Left ventricle myocardium inferior (tissue), 1 donor: ENCODE measurements around the gene RPRD2. TPM values are rescaled to one million over a fixed set of nuclear protein-coding genes. Genes with fewer than 3 reads are reported as not detected.

Experiments used
- DNase-seq: peaks from one replicate; pipeline ENCODE4 v3.0.0-alpha.2; 2020
- H3K27ac ChIP-seq: fragments of 200-600 bp; replicated peaks from 2 replicates; pipeline ENCODE4 v1.8.0; 2021
- H3K27me3 ChIP-seq: fragments of 200-600 bp; 2 replicates; pipeline ENCODE4 v1.8.0; 2021; ENCODE audit warnings: low read depth
- H3K36me3 ChIP-seq: fragments of 200-600 bp; 2 replicates; pipeline ENCODE4 v1.8.0; 2021
- H3K4me1 ChIP-seq: fragments of 200-600 bp; 2 replicates; pipeline ENCODE4 v1.8.0; 2021
- H3K4me3 ChIP-seq: fragments of 200-600 bp; 2 replicates; pipeline ENCODE4 v1.8.0; 2021; ENCODE audit warnings: mild to moderate bottlenecking, moderate library complexity
- H3K9me3 ChIP-seq: fragments of 200-600 bp; replicated peaks from 2 replicates; pipeline ENCODE4 v1.8.0; 2021
- CTCF ChIP-seq: fragments of 200-600 bp; IDR thresholded peaks from 2 replicates; pipeline ENCODE4 v1.8.0; 2021; ENCODE audit warnings: antibody characterized with exemption, mild to moderate bottlenecking, borderline replicate concordance
- intact Hi-C: fragments of 100-400 bp; cut with micrococcal nuclease; formaldehyde crosslinking; loops from one replicate; pipeline ENCODE4 v1.11.0; 2022
- total RNA-seq: library from RNA; stranded (reverse); fragmentation: NEBNext Ultra II Directional; extraction: Animal tissue kit (Norgen Biotek cat#: 25700); gene quantifications from one replicate; pipeline ENCODE4 v1.2.1, GENCODE V29; 2021
- donor health status: DM: no; HTN: yes; CAD: no; lungs with severe emphysema.

Gene RPRD2
- total RNA-seq, 1 donor from 2014 or later: 22.9 TPM

DNA sequence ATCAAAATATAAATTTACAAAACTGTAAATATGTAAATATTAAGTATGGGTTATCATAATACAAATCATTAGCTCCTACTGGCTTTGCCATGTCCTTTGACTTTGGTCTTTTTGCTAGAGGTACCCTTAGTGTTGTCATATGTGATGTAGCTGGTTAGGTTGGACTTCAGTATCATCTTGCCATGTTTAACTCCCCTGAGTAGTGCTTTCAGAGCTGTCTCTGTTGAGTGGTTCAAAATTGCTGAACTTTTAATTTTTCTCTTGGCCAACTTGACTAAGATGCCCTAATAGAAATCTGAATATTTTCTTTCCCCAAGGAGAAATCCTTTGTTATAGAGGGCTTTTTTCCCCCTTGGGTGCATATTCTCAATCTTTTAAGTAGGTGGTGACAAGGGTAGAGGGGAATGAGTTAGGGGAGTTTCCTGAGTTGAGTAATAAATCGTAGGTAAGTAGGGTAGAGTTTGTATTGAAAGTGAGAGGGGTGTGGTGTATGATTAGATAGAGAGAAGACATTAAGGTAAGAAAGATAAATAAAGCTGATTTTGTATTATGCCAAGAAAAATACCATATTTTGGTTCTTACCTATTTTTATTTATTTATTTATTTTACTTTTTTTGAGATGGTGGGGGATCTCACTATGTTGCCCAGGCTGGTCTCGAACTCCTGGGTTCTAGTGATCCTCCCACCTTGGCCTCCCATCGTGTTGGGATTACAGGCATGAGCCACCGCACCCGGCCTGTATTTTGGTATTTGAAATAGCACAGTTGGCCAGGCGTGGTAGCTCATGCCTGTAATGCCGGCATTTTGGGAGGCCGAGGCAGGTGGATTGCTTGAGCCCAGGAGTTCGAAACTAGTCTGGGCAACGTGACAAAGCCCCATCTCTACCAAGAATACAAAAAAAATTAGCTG is 21.8 kb downstream of the RPRD2 start:
- no peak overlapping the region for H3K27ac ChIP-seq
- TF ChIP-seq CTCF: no peak
- H3K9me3 ChIP-seq: no peaks in the 10 kb centered on the region
- no peaks in the 10 kb centered on the region for H3K36me3 ChIP-seq
- no peak for DNase-seq
- no peak overlapping the region for H3K4me3 ChIP-seq
- H3K27me3 ChIP-seq: no peaks in the 10 kb centered on the region
- intact Hi-C loops: no loop called here
- peaks cover 52% of the 10 kb centered on the region for H3K4me1 ChIP-seq

DNA sequence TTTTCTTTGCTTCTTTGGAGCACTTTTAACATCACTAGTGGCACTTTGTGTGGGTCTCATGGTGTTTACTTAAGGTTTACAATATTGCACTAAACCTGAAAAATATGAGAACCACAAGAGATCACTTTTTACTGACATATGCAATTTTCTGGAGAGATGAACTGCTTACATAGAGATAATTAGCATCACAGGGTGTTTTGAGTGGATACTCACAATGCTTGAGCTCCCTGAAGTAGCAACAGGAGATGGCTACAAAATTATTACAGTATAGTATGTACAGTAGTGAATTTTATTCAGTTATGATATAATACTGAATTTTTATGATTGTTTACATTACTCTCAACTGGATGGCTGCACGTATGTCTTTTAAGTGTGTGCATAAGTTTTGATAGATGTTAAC is 22.6 kb downstream of the RPRD2 start:
- Histone ChIP-seq H3K27ac (no peak overlapping the region), H3K4me3 (no peak overlapping the region), H3K9me3 (no peaks in the 10 kb centered on the region), H3K4me1 (peaks cover 59% of the 10 kb centered on the region), H3K36me3 (no peaks in the 10 kb centered on the region), H3K27me3 (no peaks in the 10 kb centered on the region)
- TF ChIP-seq CTCF: no peak
- intact Hi-C loops: no loop called here
- DNase-seq: no peak

DNA sequence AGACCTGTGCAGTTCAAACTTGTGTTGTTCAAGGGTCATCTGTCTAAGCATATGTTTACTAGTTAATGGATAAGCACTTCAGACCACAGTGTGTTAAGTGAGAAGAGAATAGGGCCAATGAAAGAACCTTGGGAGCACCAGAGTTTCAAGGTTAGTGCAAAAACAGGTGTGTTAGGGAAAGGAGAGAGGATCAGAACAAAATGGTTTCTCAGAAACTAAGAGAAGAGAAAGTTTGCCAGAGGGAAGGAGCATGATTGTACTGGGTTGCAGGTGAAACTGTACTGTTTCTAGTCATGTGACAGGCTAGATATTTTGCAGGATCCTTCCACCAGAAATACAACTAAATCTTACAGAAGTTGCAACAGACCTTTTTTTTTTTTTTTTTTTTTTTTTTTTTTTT is 23.3 kb downstream of the RPRD2 start:
- TF ChIP-seq CTCF: no peak
- Histone ChIP-seq H3K27me3 (no peaks in the 10 kb centered on the region), H3K27ac (no peak overlapping the region), H3K36me3 (no peaks in the 10 kb centered on the region), H3K4me1 (peaks cover 56% of the 10 kb centered on the region), H3K4me3 (no peak overlapping the region), H3K9me3 (no peaks in the 10 kb centered on the region)
- DNase-seq: no peak
- intact Hi-C loops: no loop called here

- DNase-seq: no peak
- Histone ChIP-seq H3K36me3 (no peaks in the 10 kb centered on the region), H3K27ac (no peak overlapping the region), H3K4me1 (peaks cover 45% of the 10 kb centered on the region), H3K9me3 (no peaks in the 10 kb centered on the region), H3K27me3 (no peaks in the 10 kb centered on the region), H3K4me3 (no peak overlapping the region)
- TF ChIP-seq CTCF: no peak
- intact Hi-C loops: no loop called here
These were observed 24.3 kb downstream of the RPRD2 start for GRCh38 chr1:150388241-150388640.

GRCh38 chr1:150389650-150390049 is 25.7 kb downstream of the RPRD2 start:
- H3K27ac ChIP-seq: no peak overlapping the region
- no peak for TF ChIP-seq CTCF
- H3K4me1 ChIP-seq: peaks cover 34% of the 10 kb centered on the region
- no peaks in the 10 kb centered on the region for H3K36me3 ChIP-seq
- DNase-seq: no peak
- intact Hi-C loops: no loop called here
- H3K27me3 ChIP-seq: no peaks in the 10 kb centered on the region
- no peaks in the 10 kb centered on the region for H3K9me3 ChIP-seq
- no peak overlapping the region for H3K4me3 ChIP-seq
